Activated CD4-positive, alpha-beta T cell treated with anti-CD3 and anti-CD28 coated beads, Interleukin-2, amount 10 ng/mL, durations not matched to agents 7 days and 5 days (primary cell): ENCODE data around the gene SLC2A4. TPM values are rescaled to one million over a fixed set of nuclear protein-coding genes. Genes with fewer than 3 reads are reported as not detected.

Experiments used
- CTCF ChIA-PET: fragments of 350-600 bp; sonication (Branson Sonifier 250); formaldehyde crosslinking; loops from one replicate; lab custom pipeline; 2021; ENCODE audit warnings: antibody characterized with exemption; lab: Charles Lee
- POLR2A ChIA-PET: fragments of 350-600 bp; sonication (Branson Sonifier 250); formaldehyde crosslinking; loops from one replicate; lab custom pipeline; 2021; ENCODE audit warnings: antibody characterized with exemption; lab: Charles Lee
- DNase-seq: peaks from one replicate; pipeline ENCODE4 v3.0.0-alpha.2; 2020
- H3K27ac Mint-ChIP-seq: one replicate; pipeline ENCODE4 v1.8.0; 2021; ENCODE audit warnings: mild to moderate bottlenecking, moderate library complexity, mixed read lengths
- H3K27me3 Mint-ChIP-seq: one replicate; pipeline ENCODE4 v1.8.0; 2021; ENCODE audit warnings: mixed read lengths
- H3K36me3 Mint-ChIP-seq: one replicate; pipeline ENCODE4 v1.8.0; 2021; ENCODE audit warnings: low read depth, mixed read lengths
- H3K4me1 Mint-ChIP-seq: one replicate; pipeline ENCODE4 v1.8.0; 2021; ENCODE audit warnings: mixed read lengths
- H3K4me3 Mint-ChIP-seq: one replicate; pipeline ENCODE4 v1.8.0; 2021; ENCODE audit warnings: mild to moderate bottlenecking, moderate library complexity, mixed read lengths
- H3K9me3 Mint-ChIP-seq: one replicate; pipeline ENCODE4 v1.8.0; 2021; ENCODE audit warnings: mixed read lengths
- total RNA-seq, 2 experiments: library from RNA; stranded (reverse); gene quantifications; one replicate each; pipeline ENCODE4 v1.2.3, GENCODE V29; 2021

SLC2A4 gene
- total RNA-seq, 2 experiments from 2014 or later = not detected

DNA sequence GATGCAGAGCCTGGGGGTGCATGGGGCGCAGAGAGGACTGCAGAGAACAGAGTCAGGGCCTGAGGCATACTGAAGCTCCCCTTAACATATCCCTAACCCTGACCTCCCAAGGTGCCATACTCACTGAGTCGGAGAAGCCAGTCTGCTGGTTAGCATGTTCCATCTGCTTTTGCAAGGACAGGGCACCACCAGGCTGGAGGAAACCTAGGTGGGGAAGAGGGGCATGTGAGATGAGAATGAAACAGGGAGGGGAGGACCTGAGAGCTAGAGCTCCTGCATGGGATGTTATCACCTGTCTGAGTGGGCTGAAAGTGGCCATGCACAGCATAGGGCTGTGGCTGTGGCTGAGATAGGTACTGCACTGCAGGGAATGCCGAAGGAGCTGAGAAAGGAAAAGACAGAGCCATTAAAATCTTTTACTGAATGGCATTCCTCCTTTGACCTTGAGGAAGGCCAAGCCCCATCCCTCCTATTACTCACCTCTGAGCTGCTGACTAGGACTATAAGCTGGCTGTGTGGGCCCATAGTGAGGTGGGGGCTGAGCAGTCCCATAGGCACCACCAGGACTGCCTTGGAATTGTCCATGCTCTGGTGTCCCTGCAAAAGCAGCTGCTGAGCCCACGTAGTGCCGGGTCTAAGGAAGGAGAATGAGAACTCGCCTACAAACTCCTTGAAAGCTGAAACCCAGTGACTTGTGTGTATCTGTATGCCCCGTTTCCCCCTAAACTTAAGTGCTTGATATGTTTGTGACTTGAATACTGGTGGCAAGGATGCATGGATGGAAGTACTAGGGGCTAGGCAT lies 31.8 kb downstream of the SLC2A4 start:
- Mint-ChIP-seq H3K9me3 (no peaks in the 10 kb centered on the region), H3K36me3 (peaks cover 67% of the 10 kb centered on the region), H3K27ac (peak overlapping the region; percentile 84), H3K27me3 (no peaks in the 10 kb centered on the region), H3K4me1 (peaks cover 61% of the 10 kb centered on the region), H3K4me3 (peak overlapping the region; percentile 83)
- POLR2A ChIA-PET = interaction anchor here (0.5 kb wide), 1 partner anchor 370 kb away, joined by 3 read pairs; no protein-coding TSS in a partner anchor
- no peak for DNase-seq
- CTCF ChIA-PET = interaction anchor here (0.5 to 1.8 kb wide), 5 partner anchors 9 to 345 kb away, joined by 3 to 4 read pairs (median 4); no protein-coding TSS in a partner anchor

- no peaks in the 10 kb centered on the region for H3K9me3 Mint-ChIP-seq
- peak overlapping the region; percentile 84 for H3K27ac Mint-ChIP-seq
- H3K4me3 Mint-ChIP-seq = peak overlapping the region; percentile 83
- POLR2A ChIA-PET = interaction anchor here (1.3 kb wide), 1 partner anchor 15 kb away, joined by 6 read pairs; the partner anchor contains the start of gene NEURL4
- H3K4me1 Mint-ChIP-seq = peaks cover 56% of the 10 kb centered on the region
- peaks cover 63% of the 10 kb centered on the region for H3K36me3 Mint-ChIP-seq
- no peaks in the 10 kb centered on the region for H3K27me3 Mint-ChIP-seq
- no peak for DNase-seq
- CTCF ChIA-PET = interaction anchor here (0.9 to 2.2 kb wide), 5 partner anchors 8 to 247 kb away, joined by 3 to 11 read pairs (median 4); no protein-coding TSS in a partner anchor
Measured at GRCh38 chr17:7313890-7314718, 32.6 kb downstream of the SLC2A4 start.

DNA sequence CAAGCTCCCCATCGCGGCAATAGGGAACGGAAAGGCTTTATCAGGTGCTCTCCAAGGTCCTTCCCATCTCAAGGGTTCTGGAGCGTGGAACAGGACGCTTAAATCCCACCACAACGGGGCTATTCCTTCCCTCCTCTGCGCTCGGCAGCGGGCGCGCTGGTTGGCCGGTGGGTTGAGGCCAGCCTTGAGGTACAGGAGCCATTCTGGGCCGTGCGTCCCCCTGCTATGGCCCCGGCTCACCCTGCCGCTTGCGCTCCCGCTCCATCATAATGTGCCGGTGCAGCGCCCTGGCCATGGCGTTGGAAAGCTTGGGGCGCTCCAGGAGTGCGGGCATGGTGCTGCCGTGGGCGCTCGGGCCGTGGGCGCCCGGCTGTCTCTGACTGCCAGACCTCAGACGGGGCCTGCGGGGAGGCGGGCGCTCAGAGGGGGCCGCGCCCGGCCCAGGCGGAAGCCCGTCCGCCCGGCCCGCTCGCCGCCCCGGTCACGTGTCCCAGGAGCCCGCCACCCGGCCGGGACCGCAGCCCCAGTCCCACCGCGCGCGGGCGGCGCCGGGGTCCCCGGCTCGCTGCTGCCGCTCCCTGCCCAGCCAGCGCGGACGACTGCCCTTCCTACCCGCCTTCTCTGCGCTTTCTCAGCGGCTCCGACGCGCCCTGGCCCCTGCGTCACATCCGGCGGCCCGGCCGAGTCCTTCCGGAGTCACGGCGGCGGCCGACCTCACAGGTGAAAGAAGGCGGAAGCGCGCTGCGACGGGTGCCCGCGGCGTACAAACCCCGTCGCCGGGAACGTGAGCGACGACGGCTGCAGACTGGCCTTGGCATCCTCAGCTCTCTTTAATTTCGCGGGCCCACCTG lies 33.4 kb downstream of the SLC2A4 start, which contains the start of gene GPS2:
TSS of gene GPS2 (minus strand) at position 642 of the 851 bp plus-strand sequence. CDS start at position 334, 308 bp downstream.
- ChIA-PET CTCF (interaction anchor here (1.0 to 2.2 kb wide), 3 partner anchors 10 to 246 kb away, joined by 3 to 11 read pairs (median 4); no protein-coding TSS in a partner anchor), POLR2A (interaction anchor here (0.6 to 1.3 kb wide), 2 partner anchors 14 to 32 kb away, joined by 3 to 6 read pairs; partner anchors contain the start of gene NEURL4)
- Mint-ChIP-seq H3K9me3 (no peaks in the 10 kb centered on the region), H3K4me1 (peaks cover 48% of the 10 kb centered on the region), H3K4me3 (peak within 1 kb of the TSS; percentile 90), H3K27ac (peak within 1 kb of the TSS; percentile 94), H3K27me3 (no peaks in the 10 kb centered on the region), H3K36me3 (peaks cover 54% of the 10 kb centered on the region)
- DNase-seq = peak; percentile 94

- ChIA-PET POLR2A (interaction anchor here (0.6 kb wide), 1 partner anchor 31 kb away, joined by 3 read pairs; no protein-coding TSS in a partner anchor), CTCF (interaction anchor here (1.6 to 2.2 kb wide), 2 partner anchors 10 to 22 kb away, joined by 4 to 11 read pairs; no protein-coding TSS in a partner anchor)
- H3K36me3 Mint-ChIP-seq = peaks cover 47% of the 10 kb centered on the region
- no peaks in the 10 kb centered on the region for H3K9me3 Mint-ChIP-seq
- no peaks in the 10 kb centered on the region for H3K27me3 Mint-ChIP-seq
- no peak for DNase-seq
- peak overlapping the region; percentile 90 for H3K4me3 Mint-ChIP-seq
- H3K27ac Mint-ChIP-seq = peak overlapping the region; percentile 94
- peaks cover 40% of the 10 kb centered on the region for H3K4me1 Mint-ChIP-seq
Measured at GRCh38 chr17:7315570-7316235, 34.2 kb downstream of the SLC2A4 start.

DNA sequence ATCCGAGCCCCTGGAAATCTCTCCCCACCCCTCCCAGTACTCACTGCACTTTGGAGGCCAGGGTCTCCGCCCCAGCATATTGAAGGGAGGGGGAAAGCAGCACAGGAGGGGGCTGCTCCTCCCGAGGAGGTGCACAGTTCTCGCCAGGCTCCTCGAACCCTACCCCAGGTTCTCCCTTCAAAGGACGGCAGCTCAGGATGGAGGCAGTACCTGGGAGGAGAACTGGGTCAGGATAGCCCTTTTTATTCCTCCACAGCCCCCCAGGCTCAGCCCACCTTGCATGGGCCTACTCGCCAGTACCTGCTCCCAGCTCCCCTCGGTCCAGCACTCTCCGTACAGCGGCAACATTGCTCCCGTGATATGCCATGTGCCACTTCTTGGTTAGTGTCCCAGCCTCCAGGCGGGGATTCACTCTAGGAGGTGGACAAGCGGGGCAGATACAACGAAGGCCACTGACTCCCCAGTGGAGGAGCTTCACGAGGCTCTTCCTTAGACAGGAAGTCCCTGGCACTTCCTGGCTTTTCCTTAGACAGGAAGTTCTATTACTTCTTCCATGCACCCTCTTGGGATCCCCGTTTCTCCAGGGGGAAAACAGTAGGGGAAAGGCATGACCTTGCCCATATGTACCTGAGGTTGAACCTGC lies 35.8 kb downstream of the SLC2A4 start:
- DNase-seq = no peak
- Mint-ChIP-seq H3K27me3 (no peaks in the 10 kb centered on the region), H3K36me3 (peaks cover 48% of the 10 kb centered on the region), H3K9me3 (no peaks in the 10 kb centered on the region), H3K4me1 (peaks cover 30% of the 10 kb centered on the region), H3K27ac (peak overlapping the region; percentile 28), H3K4me3 (no peak overlapping the region)
- ChIA-PET CTCF (interaction anchor here (0.7 to 1.7 kb wide), 4 partner anchors 12 to 119 kb away, joined by 3 to 4 read pairs (median 4); partner anchors contain the start of genes ACAP1 and SLC2A4), POLR2A (no interaction called here)

DNA sequence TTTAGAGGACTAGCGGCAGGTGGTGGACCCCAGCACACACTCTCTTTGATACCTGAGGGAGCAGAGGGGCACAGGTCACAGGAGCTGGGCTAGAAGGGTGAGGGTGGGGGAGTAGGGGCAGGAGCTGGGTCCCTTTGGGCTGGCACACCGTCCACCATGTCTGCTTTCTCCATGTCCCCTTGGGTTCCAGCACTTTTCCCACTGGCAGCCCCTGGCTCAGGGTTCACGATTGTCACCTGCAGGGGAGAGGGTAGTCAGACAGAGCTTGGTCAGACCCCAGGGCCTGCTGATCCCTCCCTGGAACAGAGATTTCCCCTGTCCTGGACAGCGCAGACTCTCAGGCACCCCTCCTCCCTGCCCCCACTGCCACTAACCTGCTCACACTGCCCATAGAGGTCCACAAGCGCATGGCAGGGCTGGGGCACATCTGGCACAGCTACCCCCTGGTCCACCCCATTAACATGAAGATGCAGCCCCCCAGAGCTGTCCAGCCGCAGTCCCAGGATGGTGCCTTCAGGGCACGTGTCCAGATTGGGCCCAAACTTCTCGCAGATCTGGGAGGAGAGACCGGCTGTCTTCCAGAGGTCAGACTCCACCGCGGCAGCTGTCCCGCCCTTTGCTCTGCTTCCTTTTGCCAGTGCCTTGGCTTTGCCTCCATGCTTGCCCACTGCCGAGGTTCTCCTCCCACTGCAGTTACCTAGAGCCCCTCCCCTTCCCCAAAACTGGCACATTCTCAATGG lies 36.8 kb downstream of the SLC2A4 start:
- no peaks in the 10 kb centered on the region for H3K9me3 Mint-ChIP-seq

GRCh38 chr17:7321466-7321865 lies 39.9 kb downstream of the SLC2A4 start:
- H3K36me3 Mint-ChIP-seq = peaks cover 30% of the 10 kb centered on the region
- H3K9me3 Mint-ChIP-seq = no peaks in the 10 kb centered on the region
- H3K4me1 Mint-ChIP-seq = peaks cover 9% of the 10 kb centered on the region
- no peak overlapping the region for H3K27ac Mint-ChIP-seq
- POLR2A ChIA-PET = interaction anchor here (1.1 kb wide), 1 partner anchor 8 kb away, joined by 3 read pairs; the partner anchor contains the start of gene NEURL4
- no peak overlapping the region for H3K4me3 Mint-ChIP-seq
- no peaks in the 10 kb centered on the region for H3K27me3 Mint-ChIP-seq
- CTCF ChIA-PET = interaction anchor here (0.9 to 1.6 kb wide), 7 partner anchors 8 to 236 kb away, joined by 3 to 12 read pairs (median 3); partner anchors contain the start of genes ACAP1 and TNFSF13
- DNase-seq = no peak

More for the DNA sequence above, 36.8 kb downstream of the SLC2A4 start:
- Mint-ChIP-seq H3K4me3 (no peak overlapping the region), H3K27me3 (no peaks in the 10 kb centered on the region), H3K4me1 (peaks cover 20% of the 10 kb centered on the region), H3K27ac (no peak overlapping the region), H3K36me3 (peaks cover 40% of the 10 kb centered on the region)
- ChIA-PET POLR2A (no interaction called here), CTCF (interaction anchor here (0.7 to 1.7 kb wide), 5 partner anchors 9 to 117 kb away, joined by 3 to 4 read pairs (median 3); partner anchors contain the start of genes ACAP1, NEURL4 and SLC2A4)
- no peak for DNase-seq

GRCh38 chr17:7322520-7323194 lies 41.1 kb downstream of the SLC2A4 start:
- no peak overlapping the region for H3K27ac Mint-ChIP-seq
- peaks cover 18% of the 10 kb centered on the region for H3K4me1 Mint-ChIP-seq
- no peaks in the 10 kb centered on the region for H3K27me3 Mint-ChIP-seq
- H3K36me3 Mint-ChIP-seq = peaks cover 34% of the 10 kb centered on the region
- CTCF ChIA-PET = interaction anchor here (0.7 to 1.7 kb wide), 7 partner anchors 9 to 235 kb away, joined by 3 to 12 read pairs (median 4); partner anchors contain the start of genes ACAP1 and TNFSF13
- H3K4me3 Mint-ChIP-seq = no peak overlapping the region
- no peak for DNase-seq
- no peaks in the 10 kb centered on the region for H3K9me3 Mint-ChIP-seq
- POLR2A ChIA-PET = no interaction called here

GRCh38 chr17:7323731-7324437 lies 42.4 kb downstream of the SLC2A4 start:
- ChIA-PET CTCF (interaction anchor here (0.7 to 2.1 kb wide), 4 partner anchors 9 to 138 kb away, joined by 3 to 11 read pairs (median 6); partner anchors contain the start of gene GPS2), POLR2A (no interaction called here)
- H3K27me3 Mint-ChIP-seq = no peaks in the 10 kb centered on the region
- H3K9me3 Mint-ChIP-seq = no peaks in the 10 kb centered on the region
- H3K4me1 Mint-ChIP-seq = peaks cover 30% of the 10 kb centered on the region
- peak; percentile 71 for DNase-seq
- no peak overlapping the region for H3K4me3 Mint-ChIP-seq
- H3K27ac Mint-ChIP-seq = no peak overlapping the region
- H3K36me3 Mint-ChIP-seq = peaks cover 28% of the 10 kb centered on the region
